Right renal pelvis (tissue), 4 donors: ENCODE measurements around the gene CEP41. TPM values are rescaled to one million over a fixed set of nuclear protein-coding genes. Genes with fewer than 3 reads are reported as not detected.
"Not testable (repeated sequence)": the region's sequence is repeated elsewhere in the genome, so short reads cannot be mapped to it uniquely, and the experiment has no call there.

ENCODE experiments used
- DNase-seq, 4 donors: peaks; one replicate each; pipeline ENCODE4 v3.0.0-alpha.2; 2013; ENCODE audit warnings: low read depth in 4 of 4, low spot score in 3 of 4, missing footprints in 1 of 4
- polyA plus RNA-seq, 4 donors: library from polyadenylated mRNA; unstranded; fragments of 120-200 nt; gene quantifications; one replicate each; pipeline ENCODE4 v1.2.1, GENCODE V29; 2013; ENCODE audit not compliant: insufficient read length in 4 of 4

Gene CEP41
- polyA plus RNA-seq, 4 donors = 26.0 to 31.2 (median 28.4) TPM

GRCh38 chr7:130463553-130464434, 23.0 kb upstream of the CEP41 start:
- DNase-seq = no peak

- DNase-seq = no peak
Observed at GRCh38 chr7:130461272-130461671, 20.5 kb upstream of the CEP41 start.

- DNase-seq = no peak
Observed at GRCh38 chr7:130458257-130458656, 17.4 kb upstream of the CEP41 start.

- DNase-seq = no peak
Observed at GRCh38 chr7:130454959-130455358, 14.1 kb upstream of the CEP41 start.

GRCh38 chr7:130452951-130453350, 12.1 kb upstream of the CEP41 start:
- no peak for DNase-seq

GRCh38 chr7:130451344-130451743, 10.5 kb upstream of the CEP41 start:
- not testable (repeated sequence) for DNase-seq

GRCh38 chr7:130446259-130446658, 5.4 kb upstream of the CEP41 start:
- DNase-seq = no peak

- no peak for DNase-seq
Observed at GRCh38 chr7:130444751-130445407, 4.1 kb upstream of the CEP41 start.

- no peak for DNase-seq
Observed at GRCh38 chr7:130444234-130444633, 3.4 kb upstream of the CEP41 start.

- no peak for DNase-seq
Observed at GRCh38 chr7:130442601-130443000, 1.8 kb upstream of the CEP41 start.

GRCh38 chr7:130441408-130441869, 623 bp upstream of the CEP41 start:
- DNase-seq = peak in 3 of 4 donors; percentile 36 to 49 (median 38)

- DNase-seq = no peak
Observed at GRCh38 chr7:130436253-130436652, 4.6 kb downstream of the CEP41 start.

GRCh38 chr7:130435311-130435854, 5.4 kb downstream of the CEP41 start:
- no peak for DNase-seq

GRCh38 chr7:130433301-130433700, 7.5 kb downstream of the CEP41 start:
- no peak for DNase-seq

- DNase-seq = no peak
Observed at GRCh38 chr7:130432886-130433285, 7.9 kb downstream of the CEP41 start.

GRCh38 chr7:130430841-130431666, 9.8 kb downstream of the CEP41 start:
- peak in 3 of 4 donors; percentile 47 to 60 (median 55) for DNase-seq

GRCh38 chr7:130430115-130430514, 10.7 kb downstream of the CEP41 start:
- DNase-seq = no peak

GRCh38 chr7:130429019-130429418, 11.8 kb downstream of the CEP41 start:
- no peak for DNase-seq

GRCh38 chr7:130426564-130426963, 14.3 kb downstream of the CEP41 start:
- no peak for DNase-seq

GRCh38 chr7:130425796-130426195, 15.0 kb downstream of the CEP41 start:
- no peak for DNase-seq
